Adrenal gland (tissue), 12 donors: ENCODE results near the gene GUK1. TPM values are rescaled to one million over a fixed set of nuclear protein-coding genes. Genes with fewer than 3 reads are reported as not detected.

ENCODE experiments used
- DNase-seq, 7 donors: peaks; one replicate each; pipeline ENCODE4 v3.0.0-alpha.2; 2019 to 2020
- H3K27ac ChIP-seq, 5 donors: fragments of 200-600 bp; sonication (generic) in 4 of 5; 1 replicate in 3 of 5; 2 replicates in 2 of 5; pipeline versions ENCODE4 v1.5.1 to v1.8.0; 2016 to 2020; ENCODE audit warnings: mild to moderate bottlenecking in 1 of 5
- H3K27me3 ChIP-seq: fragments of 200-600 bp; 2 replicates; pipeline ENCODE4 v1.8.0; 2021
- H3K36me3 ChIP-seq, 2 donors: fragments of 200-600 bp; replicated peaks in 1 of 2; 1 replicate in 1 of 2; 2 replicates in 1 of 2; pipeline versions ENCODE4 v1.5.1 to v1.8.0; 2018 to 2022
- H3K4me1 ChIP-seq, 2 donors: fragments of 200-600 bp; replicated peaks in 1 of 2; 1 replicate in 1 of 2; 2 replicates in 1 of 2; pipeline versions ENCODE4 v1.5.1 to v1.8.0; 2018 to 2021
- H3K4me3 ChIP-seq, 4 donors: fragments of 200-600 bp; sonication (generic) in 3 of 4; one replicate each; pipeline ENCODE4 v1.5.1; 2016 to 2018
- H3K9me3 ChIP-seq, 3 donors: fragments of 200-600 bp; sonication (generic) in 1 of 3; replicated peaks in 1 of 3; 1 replicate in 2 of 3; 2 replicates in 1 of 3; pipeline versions ENCODE4 v1.5.1 to v1.8.0; 2016 to 2021
- POLR2A ChIP-seq, 2 donors: fragments of 450-650 bp; IDR thresholded peaks; one replicate each; pipeline ENCODE4 v1.6.1; 2017; ENCODE audit warnings: antibody characterized with exemption in 2 of 2, mild to moderate bottlenecking in 2 of 2, moderate library complexity in 1 of 2
- WGBS, 4 donors: extraction: QIAGEN DNeasy Blood & Tissue Kit in 2 of 4; methylation state at CpG; one replicate each; pipeline versions ENCODE4 v1.1.5 to v1.1.7; 2013 to 2017; 5-methylcytosine and 5-hydroxymethylcytosine counted together
- intact Hi-C, 2 donors: fragments of 100-400 bp; cut with DNase I; formaldehyde crosslinking; loops; one replicate each; pipeline versions ENCODE4 v1.14.1 to v1.15.0; 2022 to 2023
- polyA plus RNA-seq, 3 donors: library from polyadenylated mRNA; stranded (reverse); fragments of 200-250 nt in 2 of 3; fragments of 350-450 nt in 1 of 3; fragmentation: Illumina TruSeq in 1 of 3; extraction: RNeasy Lipid Tissue Mini Kit (QIAGEN cat#74804) in 1 of 3; gene quantifications; one replicate each; pipeline ENCODE4 v1.2.3, GENCODE V29; 2013 to 2014
- total RNA-seq, 9 donors: library from RNA; depleted of rRNA in 4 of 9; stranded (reverse); fragments of >200 nt in 4 of 9; fragments of 120-200 nt in 1 of 9; fragmentation: NEBNext Ultra II Directional in 1 of 9; extraction: Animal tissue kit (Norgen Biotek cat#: 25700) in 1 of 9; gene quantifications; one replicate each; pipeline versions ENCODE4 v1.1.0 to v1.2.4, GENCODE V29; 2013 to 2023
- TF ChIP-seq, protein P1 (sequence below), 6 experiments: fragments of 450-650 bp in 4 of 6; fragments of 200-600 bp in 2 of 6; sonication (generic) in 1 of 6; IDR thresholded peaks; 1 replicate in 5 of 6; 2 replicates in 1 of 6; pipeline versions ENCODE4 v1.5.1 to v1.8.0; 2016 to 2021; ENCODE audit warnings: antibody characterized with exemption in 6 of 6, mild to moderate bottlenecking in 2 of 6, moderate library complexity in 1 of 6
- donor health status: healthy with polysubstance abuse.
- donor health status: Bipolar disorder and iron deficiency.
- donor health status: DM: yes; HTN: yes; CAD: no.
- donor health status: DM: no; HTN: no; CAD: no.
- donor health status: DM: no; HTN: no; CAD: no.
- donor health status: DM: yes; HTN: yes; CAD: no.

Gene GUK1
- total and polyA plus RNA-seq, 12 donors: 42.3 to 427 (median 236) TPM

DNA sequence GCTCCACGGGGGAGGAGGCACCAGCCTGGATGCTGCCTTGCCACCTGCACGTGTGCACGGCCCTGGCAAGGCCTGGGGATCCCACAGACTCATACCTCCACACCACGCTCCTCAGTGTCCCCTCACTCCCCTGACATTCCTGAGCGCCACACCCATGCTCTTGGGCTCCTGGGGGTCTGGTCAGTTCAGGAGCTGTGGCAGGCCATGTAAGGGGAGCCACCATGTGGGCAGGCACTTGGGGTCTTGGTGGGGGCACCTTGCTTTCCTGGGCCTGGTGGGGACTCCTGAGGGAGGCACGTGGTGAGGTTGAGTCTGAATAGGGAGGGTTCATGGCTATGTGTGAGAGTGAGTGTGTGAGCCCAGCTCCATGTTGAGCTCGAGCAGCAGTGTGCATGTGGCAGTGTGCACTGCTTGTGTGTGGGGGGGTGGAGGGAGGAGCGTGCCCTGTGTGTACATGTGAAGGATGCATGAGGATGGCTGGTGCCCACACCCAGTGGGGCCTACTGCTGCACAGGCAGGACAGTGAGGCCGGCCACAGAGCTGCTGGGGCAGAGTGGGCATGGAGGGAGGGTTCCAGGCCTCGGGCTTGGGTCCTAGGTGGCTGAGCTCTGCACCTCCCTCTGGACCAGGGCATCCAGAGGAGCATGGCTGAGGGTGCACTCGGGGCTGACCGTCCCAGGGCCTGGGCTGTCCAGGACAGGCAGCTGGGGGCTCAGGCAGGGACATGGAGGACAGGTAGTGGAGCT lies 11.3 kb downstream of the GUK1 start:
- H3K4me3 ChIP-seq: no peak overlapping the region
- H3K36me3 ChIP-seq: peaks cover 0 to 25% of the 10 kb centered on the region in 2 donors
- no peaks in the 10 kb centered on the region for H3K9me3 ChIP-seq
- TF ChIP-seq, protein P1, sequence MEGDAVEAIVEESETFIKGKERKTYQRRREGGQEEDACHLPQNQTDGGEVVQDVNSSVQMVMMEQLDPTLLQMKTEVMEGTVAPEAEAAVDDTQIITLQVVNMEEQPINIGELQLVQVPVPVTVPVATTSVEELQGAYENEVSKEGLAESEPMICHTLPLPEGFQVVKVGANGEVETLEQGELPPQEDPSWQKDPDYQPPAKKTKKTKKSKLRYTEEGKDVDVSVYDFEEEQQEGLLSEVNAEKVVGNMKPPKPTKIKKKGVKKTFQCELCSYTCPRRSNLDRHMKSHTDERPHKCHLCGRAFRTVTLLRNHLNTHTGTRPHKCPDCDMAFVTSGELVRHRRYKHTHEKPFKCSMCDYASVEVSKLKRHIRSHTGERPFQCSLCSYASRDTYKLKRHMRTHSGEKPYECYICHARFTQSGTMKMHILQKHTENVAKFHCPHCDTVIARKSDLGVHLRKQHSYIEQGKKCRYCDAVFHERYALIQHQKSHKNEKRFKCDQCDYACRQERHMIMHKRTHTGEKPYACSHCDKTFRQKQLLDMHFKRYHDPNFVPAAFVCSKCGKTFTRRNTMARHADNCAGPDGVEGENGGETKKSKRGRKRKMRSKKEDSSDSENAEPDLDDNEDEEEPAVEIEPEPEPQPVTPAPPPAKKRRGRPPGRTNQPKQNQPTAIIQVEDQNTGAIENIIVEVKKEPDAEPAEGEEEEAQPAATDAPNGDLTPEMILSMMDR (IDR thresholded peaks at IDR 0.05): no peak
- TF ChIP-seq POLR2A (IDR thresholded peaks at IDR 0.05): no peak
- H3K27ac ChIP-seq: peak overlapping the region in 3 of 5 donors; percentile 56 to 90 (median 78)
- whole genome bisulfite sequencing, 4 donors: 66 to 77% (median 69%) methylated on average over 7 to 12 of the region's 12 CpGs
- intact Hi-C loops: no loop called here
- DNase-seq: peak in 3 of 7 donors; percentile 11 to 18 (median 13)
- no peaks in the 10 kb centered on the region for H3K27me3 ChIP-seq
- peaks cover 6 to 25% of the 10 kb centered on the region in 2 donors for H3K4me1 ChIP-seq

DNA sequence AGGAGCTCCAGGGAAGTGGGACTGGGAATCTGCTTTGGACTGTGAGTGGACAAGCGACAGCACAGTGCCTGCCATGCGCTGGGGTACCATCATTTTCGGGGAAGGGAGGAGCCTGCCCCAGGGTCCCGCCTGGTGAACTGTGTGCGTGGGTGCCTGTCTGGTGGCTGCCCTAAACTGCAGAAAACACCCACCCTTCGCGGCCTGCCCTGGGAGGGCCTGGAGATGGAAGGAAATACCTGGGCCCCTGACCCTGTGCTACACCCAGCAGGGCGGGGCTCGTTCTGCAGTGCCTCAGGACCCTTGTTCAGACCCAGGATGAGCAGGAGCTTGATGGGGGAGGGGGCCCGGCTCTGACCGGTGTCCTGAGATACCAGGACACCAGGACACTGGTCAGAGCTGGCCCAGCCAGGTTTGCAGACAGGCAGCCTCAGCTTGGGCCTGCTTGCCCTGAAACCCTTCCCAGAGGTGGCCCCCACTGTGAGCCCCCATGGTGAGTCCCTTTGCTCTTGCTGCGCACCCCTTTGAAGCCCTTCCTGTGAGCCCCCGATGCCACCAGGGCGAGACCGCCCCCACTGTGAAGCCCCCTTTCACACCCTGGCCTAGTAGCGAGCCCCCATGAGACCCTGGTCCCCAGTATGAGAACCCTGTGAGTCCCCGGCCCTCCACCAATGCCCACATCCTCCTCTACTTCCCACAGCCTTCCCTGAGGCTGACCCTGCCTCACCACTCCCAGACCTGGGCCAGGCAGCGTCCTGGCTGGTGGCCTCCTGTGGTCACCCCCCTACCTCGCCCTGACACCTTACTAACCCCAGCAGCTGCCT lies 12.2 kb downstream of the GUK1 start:
- whole genome bisulfite sequencing, 4 donors: 78 to 92% (median 91%) methylated on average over 6 to 19 of the region's 19 CpGs
- TF ChIP-seq, protein P1 (IDR thresholded peaks at IDR 0.05): no peak
- TF ChIP-seq POLR2A (IDR thresholded peaks at IDR 0.05): no peak
- Histone ChIP-seq H3K4me1 (peaks cover 6 to 25% of the 10 kb centered on the region in 2 donors), H3K36me3 (peaks cover 0 to 19% of the 10 kb centered on the region in 2 donors), H3K27ac (peak overlapping the region in 1 of 5 donors; percentile 90), H3K9me3 (no peaks in the 10 kb centered on the region), H3K27me3 (no peaks in the 10 kb centered on the region), H3K4me3 (no peak overlapping the region)
- DNase-seq: peak in 3 of 7 donors; percentile 17 to 24 (median 18)
- intact Hi-C loops: no loop called here

DNA sequence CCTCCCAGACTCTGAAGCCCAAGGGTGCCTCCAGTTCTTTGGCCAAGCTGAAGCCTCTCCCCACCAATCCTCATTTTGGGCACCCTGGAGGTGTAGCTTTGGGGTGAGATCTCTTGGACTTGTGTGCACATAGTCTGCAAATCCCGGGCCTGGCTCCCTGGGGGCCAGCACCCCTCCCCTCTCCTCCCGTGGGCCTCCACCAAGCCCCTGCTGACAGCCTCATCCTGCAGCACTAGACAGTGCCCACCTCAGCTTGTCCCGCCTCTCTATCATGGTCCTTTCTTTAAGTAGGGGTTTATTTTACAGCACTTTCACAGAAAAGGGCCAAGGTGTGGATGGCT lies 12.8 kb downstream of the GUK1 start:
- DNase-seq: peak in 2 of 7 donors; percentile 7 to 14
- Histone ChIP-seq H3K4me1 (peaks cover 6 to 25% of the 10 kb centered on the region in 2 donors), H3K36me3 (peaks cover 0 to 13% of the 10 kb centered on the region in 2 donors), H3K27me3 (no peaks in the 10 kb centered on the region), H3K9me3 (no peaks in the 10 kb centered on the region), H3K27ac (no peak overlapping the region), H3K4me3 (no peak overlapping the region)
- intact Hi-C loops: no loop called here
- 70 to 100% (median 84%) methylated on average over 3 of the region's 3 CpGs for WGBS, 4 donors
- no peak for TF ChIP-seq POLR2A (IDR thresholded peaks at IDR 0.05)
- TF ChIP-seq, protein P1 (IDR thresholded peaks at IDR 0.05): no peak

DNA sequence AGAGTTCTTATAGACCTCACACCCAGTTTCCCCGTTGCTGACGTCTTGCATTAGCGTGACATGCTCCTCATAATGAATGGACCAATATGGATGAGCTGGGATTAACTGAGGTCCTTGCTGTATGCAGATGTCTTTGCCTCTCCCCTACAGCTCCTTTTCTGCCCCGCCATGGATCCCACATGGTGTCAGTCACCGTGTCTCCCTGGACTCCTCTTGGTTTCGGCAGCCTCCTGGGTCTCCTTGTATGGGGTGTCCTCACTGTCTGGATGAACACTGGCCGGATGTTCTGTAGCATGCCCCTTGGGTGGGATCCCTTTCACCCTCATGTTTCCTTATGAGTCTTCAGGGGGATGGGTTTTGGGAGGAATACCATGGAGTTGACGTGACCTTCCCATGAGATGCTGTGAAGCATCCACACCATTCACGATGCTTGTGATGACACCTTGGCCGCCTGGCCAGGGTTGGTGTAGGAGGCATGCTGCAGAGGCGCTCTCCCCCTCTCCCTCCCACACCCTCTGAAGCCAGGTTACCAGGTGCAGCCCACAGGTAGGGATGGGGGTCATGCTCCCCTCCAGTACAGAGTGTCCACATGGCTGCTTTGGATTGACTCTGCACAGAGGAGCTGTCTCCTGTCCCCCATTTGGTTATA lies 14.1 kb downstream of the GUK1 start:
- TF ChIP-seq, protein P1 (IDR thresholded peaks at IDR 0.05): no peak
- no peak for TF ChIP-seq POLR2A (IDR thresholded peaks at IDR 0.05)
- no peak overlapping the region for H3K27ac ChIP-seq
- no peaks in the 10 kb centered on the region for H3K9me3 ChIP-seq
- H3K4me1 ChIP-seq: peaks cover 6 to 20% of the 10 kb centered on the region in 2 donors
- no peak overlapping the region for H3K4me3 ChIP-seq
- H3K27me3 ChIP-seq: peaks cover 5% of the 10 kb centered on the region
- WGBS, 4 donors: 90 to 91% (median 91%) methylated on average over 8 to 11 of the region's 11 CpGs
- H3K36me3 ChIP-seq: peaks cover 0 to under 1% of the 10 kb centered on the region in 2 donors
- peak in 1 of 7 donors; percentile 9 for DNase-seq
- intact Hi-C loops: no loop called here
